ENCODE results near the gene CCDC187.

GRCh38 chr9:136211006-136211405 is 92.9 kb downstream of the CCDC187 start:
- TF ChIP-seq TAF1 (IDR thresholded peaks at IDR 0.05; ENCODE audit: borderline replicate concordance, low read depth, low read length) (no peak), POLR2A (IDR thresholded peaks at IDR 0.05; ENCODE audit: low read depth, low read length) (no peak)

Measured in GM12892 (cell line).